Stimulated activated CD8-positive, alpha-beta memory T cell treated with anti-CD3 and anti-CD28 coated beads, Interleukin-7, amount 100 ng/mL, for 1 hour (primary cell): Measurements from ENCODE around the gene TOMM70.

ENCODE experiments used
- DNase-seq, 2 donors: peaks; one replicate each; pipeline ENCODE4 v3.0.0-alpha.2; 2020; ENCODE audit warnings: low read depth in 2 of 2

The TOMM70 gene

DNA sequence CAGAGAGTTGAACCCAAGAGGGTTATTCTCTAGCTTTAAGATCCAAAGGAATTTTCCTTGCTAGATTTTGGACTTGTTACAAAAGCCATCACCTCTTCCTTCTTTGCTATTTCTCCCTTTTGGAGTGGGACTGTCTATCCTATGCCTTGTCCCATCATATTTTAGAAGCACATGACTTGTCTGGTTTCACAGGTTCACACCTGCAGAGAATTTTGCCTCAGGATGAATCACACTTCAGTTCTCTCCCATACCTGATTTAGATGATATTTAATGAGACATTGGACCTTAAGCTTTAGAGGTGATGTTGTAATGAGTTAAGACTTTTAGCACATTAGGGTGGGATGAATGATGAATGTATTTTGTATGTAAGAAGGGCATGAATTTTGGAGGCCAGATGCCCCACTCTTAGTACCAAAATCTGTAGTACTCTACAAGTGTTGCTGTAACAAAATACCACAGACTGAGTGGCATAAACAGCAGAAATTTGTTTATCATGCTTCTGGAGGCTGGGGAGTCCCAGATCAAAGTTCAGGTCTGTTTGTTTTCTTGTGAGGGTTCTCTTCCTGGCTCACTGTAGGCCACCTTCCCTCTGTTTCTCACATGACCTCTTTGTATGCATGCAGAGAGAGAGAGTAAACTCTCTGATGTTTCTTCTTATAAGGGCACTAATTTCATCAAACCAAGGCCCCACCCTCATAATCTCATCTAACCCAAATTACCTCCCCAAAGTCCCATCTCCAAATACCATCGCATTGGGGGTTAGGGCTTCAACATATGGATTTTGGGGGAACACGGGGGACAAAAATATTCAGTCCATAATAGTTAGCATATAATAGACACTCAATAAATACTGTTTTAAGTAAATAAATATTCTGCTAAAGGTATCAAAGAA is 10.4 kb upstream of the TOMM70 start:
- no peak for DNase-seq

DNA sequence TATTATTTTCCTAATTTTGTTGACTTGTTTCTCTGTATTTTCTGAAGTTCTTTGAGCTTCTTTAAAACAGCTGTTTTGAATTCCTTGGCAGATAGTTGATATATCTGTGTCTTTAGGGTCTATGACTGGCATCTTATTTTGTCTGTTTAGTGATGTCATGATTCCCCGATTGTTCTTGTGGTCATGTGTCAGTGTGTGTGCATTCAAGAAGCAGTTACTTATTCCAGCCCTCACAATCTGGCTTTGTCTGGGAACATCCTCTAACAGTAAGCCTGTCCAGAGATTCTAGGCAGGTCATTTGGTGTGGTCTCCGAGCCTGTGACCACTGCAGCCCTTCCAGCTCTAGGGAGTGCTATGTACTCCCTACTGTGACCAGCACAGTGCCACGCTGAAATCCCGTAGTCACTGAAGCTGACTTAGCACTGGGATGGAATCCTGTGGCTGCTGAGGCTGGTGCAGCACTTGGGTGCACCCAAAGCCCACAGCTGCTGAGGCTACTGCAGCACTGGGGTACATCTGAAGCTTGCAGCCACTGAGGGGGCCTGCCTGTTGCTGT is 7.2 kb upstream of the TOMM70 start:
- no peak for DNase-seq

DNA sequence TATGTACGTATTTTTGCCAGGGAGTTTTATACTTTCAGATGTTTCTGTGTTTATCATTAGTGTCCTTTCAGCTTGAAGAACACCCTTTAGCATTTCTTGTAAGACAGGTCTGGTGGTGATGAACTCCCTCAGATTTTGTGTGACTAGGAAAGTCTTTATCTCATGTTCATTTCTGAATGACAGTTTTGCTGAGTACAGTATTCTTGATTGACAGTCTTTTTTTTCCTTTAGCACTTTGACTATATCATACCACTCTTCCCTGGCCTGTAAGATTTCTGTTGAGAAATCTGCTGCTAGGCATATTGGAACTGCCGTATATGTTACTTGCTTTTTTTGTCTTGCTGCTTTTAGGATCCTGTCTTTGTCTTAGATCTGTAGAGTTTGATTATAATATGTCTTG is 6.3 kb upstream of the TOMM70 start:
- no peak for DNase-seq

DNA sequence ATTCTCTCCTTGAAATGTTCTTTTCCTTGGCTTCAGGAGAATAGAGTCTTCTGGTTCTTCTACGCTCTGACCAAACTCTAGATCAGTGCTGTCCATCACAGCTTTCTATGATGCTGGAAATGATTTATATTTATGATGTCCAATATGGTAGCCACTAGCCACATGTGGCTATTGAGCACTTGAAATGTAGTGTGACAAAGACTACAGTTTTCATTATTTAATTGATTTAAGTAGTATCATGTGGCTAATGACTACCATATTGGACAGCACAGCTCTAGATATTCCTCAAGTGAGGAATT is 3.3 kb upstream of the TOMM70 start:
- no peak for DNase-seq

DNA sequence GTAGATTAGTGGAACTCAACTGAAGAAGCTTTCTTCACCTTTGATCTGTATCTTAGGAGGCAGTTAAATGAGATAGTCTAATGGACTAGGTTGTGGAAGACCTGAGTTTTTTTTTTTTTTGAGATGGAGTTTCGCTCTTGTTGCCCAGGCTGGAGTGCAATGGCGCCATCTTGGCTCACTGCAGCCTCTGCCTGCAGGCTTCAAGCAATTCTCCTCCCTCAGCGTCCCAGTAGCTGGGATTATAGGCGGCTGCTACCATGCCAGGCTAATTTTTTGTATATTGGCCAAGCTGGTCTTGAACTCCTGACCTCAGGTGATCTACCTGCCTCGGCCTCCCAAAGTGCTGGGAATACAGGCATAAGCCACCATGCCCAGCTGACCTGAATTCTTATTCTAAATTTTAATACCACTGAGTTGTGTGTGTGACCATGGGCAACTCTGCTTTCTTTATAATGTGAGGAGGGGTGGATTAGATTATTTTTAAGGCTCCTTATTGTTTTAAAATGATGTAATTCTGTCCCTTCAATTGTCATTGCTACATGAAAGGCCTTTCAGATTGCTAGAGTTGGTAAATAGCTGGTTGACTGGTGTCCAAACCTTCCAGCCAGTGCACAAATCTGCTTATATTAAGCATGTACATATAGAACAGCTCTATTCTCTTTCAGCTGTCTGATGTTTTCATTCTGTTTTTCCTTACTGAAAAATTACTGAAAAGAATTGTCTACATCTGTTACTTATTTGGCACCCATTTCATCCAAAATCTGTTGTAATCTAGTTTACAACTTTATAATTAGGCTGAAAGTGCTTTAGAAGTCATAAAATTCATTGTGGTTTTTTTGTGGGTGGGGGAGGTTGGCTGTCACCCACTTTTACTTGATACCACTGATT is 2.7 kb upstream of the TOMM70 start:
- DNase-seq, result no peak

DNA sequence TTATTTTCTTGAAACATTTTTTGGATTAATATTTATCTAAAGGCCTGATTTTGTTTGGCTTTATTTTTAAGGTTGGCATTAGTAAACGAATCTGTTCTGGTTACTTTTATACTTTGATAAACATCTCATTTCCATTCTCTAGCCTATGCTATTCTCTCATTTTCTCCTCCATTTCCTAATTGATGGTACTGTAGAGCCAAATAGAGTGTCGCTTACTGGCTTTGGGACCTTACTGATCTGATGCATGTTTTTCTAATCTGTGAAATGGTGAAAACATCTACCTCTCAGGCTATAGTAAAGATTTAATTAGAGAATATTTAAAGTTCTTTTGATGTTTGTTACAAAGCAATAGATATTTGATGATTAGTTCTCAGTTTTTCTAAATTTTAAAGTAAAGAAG is 2.0 kb upstream of the TOMM70 start:
- no peak for DNase-seq

DNA sequence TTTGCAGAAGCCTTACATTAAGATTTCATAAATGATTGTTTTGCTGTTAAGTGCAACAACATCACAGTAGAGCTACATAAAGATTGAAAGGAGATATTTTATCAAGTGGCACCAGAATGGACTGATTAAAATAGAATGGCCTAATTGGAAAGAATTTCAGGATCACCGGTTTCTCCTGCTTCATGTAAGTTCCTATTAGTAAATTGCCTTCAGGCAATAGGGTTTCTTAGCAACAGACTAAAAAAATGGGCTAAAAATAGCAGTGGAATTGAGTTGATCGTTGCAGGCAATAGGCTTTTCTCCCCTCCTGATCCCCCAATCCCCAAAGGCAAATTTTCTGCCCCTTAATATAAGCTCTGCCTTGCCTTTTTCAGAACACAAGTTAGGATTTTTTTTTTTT is 1.4 kb upstream of the TOMM70 start:
- no peak for DNase-seq

DNA sequence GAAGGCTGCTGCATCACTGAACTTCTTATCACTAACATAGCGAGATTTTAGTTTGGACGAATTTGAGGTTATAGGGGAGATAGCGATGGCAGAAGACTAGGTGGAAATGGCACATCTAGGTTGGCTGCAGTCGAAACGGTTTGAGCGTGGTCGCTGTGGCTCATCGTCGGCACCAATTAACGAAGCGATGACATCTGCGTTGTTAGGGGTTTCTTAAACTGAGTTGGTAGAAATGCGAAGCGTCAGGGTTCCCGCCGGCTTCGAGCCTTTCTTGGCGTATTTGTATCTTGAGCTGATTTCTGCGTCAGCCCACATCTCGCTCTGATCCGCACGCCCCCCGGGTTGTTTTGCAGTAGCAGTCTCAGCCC is 769 bp upstream of the TOMM70 start:
- DNase-seq, result peak; percentile 3 to 26

DNA sequence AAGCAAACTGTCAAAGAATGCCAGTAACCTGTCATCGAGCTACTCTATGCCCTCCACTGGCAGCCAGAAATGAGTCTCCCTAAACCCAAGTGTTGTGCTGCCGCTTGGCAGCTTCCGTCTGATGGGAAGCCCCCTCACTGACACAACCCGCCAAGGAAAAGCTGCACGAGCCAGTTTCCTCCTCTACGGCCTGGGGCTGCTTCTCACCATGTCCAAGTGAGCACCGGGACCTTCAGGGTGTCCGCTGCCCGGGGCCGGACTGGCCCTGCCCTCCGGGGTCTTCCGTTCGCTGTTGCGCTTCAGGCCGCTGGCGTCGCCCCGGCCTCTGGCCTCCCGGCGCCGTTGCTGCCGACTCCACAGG is 490 bp downstream of the TOMM70 start:
- DNase-seq, result no peak

DNA sequence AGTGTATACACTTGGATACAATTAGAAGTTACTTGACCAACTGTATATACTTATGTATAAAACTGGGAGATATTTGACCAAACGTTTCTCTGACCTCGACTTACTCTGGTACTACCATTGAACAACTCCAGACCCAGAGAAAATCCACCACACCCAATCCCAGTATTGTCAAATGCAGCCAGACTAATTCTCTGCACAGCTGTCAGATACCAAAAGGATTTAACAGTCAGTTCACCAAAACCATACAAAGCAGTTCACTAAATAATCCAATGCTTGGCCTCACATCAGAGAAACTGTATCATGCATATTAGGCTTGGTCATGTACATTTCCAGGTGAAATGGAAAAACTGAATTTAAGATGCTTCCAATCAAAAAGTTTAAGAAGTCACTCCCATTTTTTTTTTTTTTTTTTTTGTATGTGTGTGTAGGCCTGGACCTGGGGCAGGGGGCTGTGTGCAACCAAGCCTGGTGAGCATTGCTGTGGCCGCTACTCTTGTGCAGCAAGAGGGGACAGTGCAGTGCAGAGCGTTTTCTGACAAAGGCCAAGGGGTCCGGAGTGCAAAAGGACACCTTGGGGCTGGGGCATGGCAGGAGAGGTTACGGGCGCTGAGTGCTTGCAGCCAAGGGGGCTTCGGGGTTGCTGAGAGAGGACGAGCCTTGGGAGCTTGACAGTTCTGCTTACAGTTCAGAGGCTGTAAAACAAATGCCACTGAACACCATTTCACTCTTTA is 1.4 kb downstream of the TOMM70 start:
- DNase-seq, result no peak

DNA sequence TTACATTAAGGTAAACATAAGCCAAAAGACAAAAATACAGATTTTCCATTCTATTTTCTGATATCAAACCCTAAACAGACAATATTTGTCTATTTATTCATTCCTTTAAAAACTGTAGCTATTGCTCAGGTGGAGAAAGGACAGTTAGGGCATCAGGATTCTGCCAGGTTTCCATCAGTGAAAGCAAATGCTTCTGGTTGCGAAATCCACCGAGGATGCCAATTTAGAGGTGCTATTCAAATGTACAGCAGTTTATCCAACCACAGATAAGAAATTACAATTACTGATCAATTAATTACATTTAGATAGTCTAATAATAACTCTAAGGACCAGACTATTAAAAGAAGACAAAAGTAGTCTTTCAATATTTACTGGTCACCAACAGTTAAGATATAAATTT is 3.9 kb downstream of the TOMM70 start:
- DNase-seq, result no peak

DNA sequence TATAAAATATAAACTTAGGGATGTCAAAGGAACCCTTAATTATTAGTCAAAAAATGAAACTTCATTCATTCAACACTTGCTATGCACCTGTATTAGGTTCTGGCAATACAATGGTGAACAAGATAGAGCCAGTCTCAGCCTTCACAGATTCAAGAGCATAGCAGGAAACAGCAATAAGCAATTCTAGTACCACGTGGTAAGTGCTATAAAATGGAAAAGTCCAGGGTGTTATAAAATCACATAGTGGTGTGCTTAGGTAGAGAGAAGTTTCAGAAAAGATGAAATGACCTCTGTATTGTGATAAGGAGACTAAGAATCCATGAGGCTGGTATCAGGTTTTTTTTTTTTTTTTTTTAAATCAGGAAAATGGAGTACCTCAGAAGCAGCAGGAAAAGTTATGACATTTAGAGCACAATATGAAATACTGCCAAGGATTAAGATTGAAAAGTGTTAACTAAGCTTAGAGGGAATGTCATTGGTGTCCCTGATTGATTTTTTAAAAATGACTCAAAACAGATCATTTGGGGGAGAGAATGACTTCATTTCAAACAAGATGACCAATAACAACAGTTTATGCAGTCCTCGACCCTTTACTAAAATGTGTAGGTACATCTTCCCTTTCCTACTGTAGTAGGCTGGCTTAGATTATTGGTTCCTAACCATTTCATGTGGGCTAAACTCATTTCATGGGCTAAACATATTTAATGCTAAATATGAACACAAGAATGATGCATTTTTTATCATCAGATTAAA is 5.0 kb downstream of the TOMM70 start:
- no peak for DNase-seq

DNA sequence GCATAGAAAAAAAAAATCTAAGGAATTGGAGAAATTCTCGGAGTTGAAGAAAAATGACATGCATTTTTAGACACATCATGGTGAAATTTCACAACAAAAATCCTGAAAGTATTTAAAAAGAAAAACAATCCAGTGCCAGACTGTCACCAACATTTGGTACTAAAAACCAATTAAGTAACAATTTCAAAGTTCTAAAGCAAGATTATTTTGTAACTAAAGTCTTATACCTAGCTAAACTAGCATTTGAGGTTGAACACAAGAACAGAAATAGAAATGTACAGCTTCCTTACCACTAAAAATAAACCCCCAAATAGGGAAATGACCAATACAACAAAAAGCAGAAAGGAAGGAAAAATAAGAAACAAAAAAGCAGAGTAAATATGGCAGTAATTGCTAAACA is 11.9 kb downstream of the TOMM70 start:
- DNase-seq, result no peak

DNA sequence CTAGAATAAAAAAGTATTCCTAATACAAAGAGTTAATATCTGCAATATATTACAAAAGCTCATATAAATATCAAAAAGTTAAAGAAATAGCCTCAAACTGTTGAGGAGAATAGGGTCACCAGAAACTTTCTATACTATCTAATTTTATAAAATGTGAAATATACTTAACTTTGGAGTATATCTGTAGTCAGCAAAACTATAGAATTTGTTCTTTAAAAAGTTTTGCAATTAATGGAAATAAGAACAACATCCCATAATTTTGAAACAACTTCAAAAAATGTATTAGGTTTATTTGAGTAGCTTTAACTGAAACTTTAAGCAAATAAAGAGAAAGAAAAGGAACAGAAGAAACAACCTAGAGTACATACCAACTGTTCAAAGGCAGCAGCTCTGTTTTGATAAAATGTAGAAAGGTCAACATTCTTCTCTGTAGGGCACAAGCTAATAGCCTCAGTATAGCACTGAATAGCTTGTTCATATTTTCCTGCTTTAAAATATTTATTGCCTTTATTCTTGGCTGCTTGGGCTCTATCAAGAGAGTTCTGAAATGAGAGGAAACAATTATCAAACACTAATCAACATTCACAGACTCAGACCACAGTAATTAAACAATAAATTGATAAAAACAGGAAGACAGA is 14.3 kb downstream of the TOMM70 start:
- DNase-seq, result no peak

DNA sequence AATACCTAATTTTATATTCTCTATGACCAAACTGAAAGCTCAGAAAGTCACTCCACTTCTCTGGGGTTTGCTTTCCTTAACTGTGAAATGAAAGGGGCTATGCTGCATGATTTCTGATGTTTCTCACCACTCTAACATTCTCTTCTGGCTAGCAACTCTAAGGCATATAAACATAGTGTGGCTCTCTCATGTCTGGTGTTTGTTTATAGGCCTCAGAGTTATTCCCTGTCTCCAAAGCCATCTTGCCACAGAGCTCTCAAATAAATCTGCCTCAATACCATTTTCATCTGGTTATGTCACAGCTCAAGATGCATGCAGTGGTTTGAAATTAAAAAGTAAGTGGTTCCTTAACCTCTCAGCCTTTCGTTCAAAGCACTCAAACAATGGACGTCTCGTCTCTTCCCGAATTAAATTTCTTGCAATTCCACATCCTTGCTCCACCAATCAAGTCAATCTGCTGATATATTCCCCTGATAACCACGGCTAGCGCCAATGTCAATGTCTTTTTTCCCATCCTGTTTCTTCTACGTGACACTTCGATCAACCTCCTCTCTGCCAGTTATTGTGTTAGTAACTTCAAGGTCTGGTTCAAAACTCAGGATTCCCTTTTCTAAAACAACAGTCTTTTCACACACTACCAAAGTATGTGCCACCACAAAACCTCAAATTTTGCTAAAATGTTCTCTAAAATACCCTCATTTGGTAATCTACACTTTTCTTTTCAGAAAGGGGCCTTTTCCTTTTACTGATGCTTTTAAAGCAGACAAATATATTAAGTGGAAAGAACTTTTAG is 16.0 kb downstream of the TOMM70 start:
- DNase-seq, result no peak

DNA sequence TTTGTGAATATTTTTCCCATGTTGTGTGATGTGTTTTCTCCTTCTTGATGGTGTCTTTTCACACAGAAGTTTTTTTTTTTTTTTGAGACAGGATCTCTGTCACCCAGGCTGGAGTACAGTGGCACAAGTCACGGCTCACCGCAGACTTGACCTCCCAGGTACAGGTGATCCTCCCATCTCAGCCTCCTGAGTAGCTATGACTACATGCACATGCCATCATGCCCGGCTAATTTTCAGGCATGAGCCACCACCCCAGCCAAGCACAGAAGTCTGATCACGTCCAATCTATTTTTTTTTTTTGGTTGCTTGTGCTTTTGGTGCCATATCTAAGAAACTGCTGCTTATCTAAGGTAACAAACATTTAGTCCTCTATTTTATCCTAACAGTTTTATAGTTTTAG is 24.6 kb downstream of the TOMM70 start:
- DNase-seq, result no peak

DNA sequence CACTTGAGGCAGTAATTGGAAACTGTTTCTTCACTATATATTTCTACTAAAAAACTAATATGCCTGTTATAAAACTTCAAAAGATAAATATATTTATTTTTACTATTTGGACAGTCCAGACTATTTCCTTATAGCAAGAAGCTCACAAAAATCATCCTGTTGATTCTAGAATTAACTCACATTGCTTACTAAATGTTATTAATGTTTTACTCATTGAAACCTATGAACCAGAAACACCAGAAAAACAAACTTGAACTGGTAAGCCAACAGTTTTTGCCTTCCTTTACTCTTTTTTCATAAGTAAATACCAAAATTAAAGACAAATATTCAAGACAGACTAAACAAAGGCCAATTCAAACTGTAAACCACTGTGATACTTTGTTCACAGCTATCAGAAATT is 26.4 kb downstream of the TOMM70 start:
- DNase-seq, result no peak

DNA sequence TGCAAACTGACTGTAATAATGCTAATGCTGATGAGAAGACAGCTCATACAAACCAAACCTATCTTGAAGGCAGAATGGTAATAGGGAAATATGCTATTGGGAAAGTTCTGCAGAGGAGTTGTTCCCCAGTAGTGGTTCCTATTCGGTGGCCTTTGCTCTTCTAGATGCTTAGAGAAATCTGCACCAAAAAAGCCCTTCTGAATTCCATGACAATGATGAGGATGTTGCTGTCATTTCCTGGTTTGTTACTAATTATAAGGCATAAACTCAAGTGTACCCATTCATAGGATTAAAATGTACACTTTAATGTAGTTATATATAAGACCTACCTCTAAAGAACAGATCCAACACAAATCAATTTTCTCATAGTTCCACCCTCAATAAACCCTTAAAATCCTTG is 30.1 kb downstream of the TOMM70 start:
- DNase-seq, result no peak

DNA sequence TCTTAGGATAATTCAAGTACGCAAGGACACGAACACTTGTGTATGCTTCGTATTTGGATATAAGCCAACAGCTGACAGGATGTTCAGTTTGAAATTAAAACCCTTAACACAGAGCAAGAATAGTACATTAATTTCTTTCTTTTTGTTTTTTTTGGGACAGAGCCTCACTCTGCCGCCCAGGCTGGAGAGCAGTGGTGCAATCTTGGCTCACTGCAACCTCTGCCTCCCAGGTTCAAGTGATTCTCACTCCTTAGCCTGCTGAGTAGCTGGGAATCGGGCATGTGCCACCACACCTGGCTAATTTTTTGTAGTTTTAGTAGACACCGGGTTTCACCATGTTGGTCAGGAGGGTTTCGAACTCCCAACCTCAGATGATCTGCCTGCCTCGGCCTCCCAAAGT is 32.4 kb downstream of the TOMM70 start:
- DNase-seq, result no peak

DNA sequence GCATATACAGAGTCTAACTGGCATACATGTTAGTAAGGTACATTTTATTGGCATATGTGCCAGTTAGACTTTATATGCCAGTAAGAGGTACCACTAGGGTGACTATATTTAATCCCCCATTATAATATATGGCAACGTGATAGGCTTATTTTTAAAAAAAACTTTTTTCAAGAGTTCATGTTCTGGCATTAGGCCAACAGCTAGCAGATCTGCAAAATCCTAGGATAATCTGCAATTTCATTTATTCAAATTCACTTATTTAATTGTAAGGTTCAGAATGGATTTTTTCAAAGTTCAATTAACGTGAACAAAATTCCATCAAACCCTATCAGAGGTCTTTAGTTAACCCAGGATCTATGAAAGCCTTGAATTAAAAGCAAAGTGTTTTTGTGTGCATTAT is 34.5 kb downstream of the TOMM70 start:
- DNase-seq, result no peak
